Measurements from ENCODE around the gene EHBP1.

The EHBP1 gene

DNA sequence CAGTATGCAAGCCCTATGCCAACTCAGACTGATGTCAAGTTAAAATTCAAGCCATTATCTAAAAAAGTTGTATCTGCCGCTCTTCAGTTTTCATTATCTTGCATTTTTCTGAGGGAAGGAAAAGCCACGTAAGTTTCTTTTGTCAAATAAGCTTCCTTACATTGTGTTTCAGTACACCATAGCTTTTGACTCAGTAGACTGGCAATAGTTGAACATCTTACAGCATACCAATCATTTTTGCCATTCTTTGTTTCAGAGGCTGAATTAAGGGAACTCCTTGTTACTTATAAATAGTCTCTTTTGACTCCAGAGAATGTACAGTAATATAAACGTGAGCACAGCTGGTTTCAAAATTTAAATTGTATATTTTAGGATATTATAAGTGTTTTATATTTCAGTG, 120.6 kb downstream of the EHBP1 start:
- no peak for DNase-seq

DNA sequence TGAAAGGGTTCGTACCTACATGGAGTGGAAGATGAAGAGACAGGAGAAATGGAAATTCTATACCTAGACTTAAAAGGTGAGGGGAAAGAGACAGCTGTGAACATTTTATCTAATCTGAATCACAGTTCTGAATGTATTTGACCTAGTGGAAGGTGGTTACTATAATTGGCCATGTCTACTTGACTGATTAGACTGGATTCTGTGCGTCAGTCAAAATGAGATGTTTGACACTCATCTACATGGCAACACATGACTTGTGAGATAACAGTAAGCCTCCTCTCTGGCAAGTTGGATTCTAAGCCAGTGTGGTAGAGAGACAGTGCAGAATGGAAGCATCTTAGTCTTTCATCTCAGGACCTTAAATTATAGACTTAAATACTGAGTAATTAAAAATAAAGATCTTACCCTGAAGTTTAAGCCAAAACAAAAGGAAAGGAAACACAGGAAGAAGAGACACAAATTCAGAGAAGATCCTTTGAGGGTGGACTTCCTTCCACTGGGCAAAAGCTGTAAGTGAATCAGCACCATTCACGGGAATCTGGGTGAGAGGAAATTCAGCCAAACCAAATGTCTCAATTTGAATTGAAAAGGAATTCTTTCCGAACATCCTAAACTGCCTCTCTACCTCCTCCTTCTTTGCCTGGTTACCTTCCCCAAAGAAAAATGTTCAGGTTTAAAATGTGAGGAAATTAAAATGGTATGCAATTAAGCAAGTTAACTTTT, 121.6 kb downstream of the EHBP1 start:
- no peak for DNase-seq

DNA sequence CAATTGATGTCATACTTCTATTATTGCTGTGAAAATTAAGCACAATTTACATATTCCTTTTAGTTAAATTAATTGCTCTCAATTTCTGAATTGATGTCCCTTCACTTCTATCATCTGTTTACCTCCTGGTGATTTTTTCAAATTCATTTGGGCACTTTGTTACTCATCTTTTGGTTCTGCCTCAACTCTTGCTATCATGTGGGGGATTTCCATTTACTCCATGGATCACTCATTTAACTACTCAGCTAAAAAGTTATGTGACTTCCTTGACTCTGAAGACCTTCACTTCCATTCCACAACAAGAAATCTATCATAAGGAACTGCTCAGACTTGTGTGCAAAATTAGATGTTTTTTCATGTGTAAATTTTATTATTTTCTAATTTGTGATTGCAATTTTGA, 126.2 kb downstream of the EHBP1 start:
- no peak for DNase-seq

DNA sequence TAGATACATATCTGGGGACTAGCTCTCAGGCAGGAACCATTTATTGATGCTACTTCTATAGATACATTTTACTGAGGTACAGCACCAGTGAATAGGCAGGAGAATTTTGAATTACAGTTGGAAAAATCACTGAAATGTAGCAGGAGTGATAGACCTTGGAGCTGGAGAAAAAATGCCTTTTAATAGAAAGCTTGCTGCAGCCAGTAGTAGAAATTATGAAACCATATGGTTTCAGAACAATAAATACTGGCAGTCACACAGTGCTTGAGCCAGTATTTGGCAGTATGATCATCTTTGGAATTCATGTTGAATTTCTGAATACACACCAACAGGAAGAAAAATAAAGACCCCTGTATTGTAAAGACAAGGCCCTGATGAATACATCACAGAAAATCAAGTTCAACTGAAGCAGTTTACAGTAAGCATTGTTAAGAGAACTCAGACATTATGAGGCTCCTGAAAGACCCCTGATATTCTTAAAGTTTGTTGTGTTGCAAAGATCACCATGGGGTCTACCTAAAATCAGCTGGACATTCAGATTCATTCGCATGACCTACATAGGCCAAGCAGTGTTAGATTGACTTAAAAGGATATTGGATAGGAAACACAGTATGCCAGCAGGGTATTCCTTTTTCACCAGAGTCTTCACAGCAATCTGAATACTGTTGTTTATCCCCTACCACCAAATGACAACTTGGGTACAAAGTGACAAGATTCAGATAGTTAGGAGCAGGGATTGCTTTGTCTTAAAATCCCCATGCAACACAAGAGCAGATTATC, 139.0 kb downstream of the EHBP1 start:
- no peak for DNase-seq

DNA sequence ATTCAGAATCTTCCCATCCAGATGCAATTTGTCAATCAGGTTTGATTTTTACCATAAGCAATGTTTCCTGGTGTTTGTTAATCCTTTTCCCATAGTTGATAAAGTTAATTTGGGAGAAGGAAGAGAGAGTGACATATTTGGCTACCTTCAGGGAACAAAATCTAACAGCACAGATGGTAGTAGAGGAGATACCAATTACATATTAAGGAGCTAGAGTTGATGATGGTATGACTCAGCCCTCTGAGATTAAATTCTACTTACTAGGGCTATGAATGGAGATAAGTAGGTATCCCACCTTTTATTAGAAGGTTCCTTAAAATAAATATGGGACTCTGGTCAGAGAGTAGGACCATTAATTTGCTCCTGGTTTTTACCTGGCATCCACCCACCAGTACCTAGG, 139.7 kb downstream of the EHBP1 start:
- DNase-seq: no peak

DNA sequence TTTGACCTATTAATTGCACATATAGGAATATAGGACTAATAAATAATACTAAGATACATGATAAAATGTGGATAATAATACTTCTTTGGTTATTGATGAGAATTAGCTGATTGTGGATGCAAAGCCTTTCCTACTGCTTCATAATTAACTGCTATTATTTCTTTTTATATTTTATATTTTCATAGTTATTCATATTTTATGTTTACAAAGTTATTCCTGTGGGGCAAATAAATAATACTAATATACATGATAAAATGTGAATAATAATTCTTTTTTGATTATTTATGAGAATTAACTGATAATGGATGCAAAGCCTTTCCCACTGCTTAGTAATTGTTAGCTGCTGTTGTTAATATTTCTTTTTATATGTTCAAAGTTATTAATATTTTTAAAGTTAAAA, 146.7 kb downstream of the EHBP1 start:
- no peak for DNase-seq

DNA sequence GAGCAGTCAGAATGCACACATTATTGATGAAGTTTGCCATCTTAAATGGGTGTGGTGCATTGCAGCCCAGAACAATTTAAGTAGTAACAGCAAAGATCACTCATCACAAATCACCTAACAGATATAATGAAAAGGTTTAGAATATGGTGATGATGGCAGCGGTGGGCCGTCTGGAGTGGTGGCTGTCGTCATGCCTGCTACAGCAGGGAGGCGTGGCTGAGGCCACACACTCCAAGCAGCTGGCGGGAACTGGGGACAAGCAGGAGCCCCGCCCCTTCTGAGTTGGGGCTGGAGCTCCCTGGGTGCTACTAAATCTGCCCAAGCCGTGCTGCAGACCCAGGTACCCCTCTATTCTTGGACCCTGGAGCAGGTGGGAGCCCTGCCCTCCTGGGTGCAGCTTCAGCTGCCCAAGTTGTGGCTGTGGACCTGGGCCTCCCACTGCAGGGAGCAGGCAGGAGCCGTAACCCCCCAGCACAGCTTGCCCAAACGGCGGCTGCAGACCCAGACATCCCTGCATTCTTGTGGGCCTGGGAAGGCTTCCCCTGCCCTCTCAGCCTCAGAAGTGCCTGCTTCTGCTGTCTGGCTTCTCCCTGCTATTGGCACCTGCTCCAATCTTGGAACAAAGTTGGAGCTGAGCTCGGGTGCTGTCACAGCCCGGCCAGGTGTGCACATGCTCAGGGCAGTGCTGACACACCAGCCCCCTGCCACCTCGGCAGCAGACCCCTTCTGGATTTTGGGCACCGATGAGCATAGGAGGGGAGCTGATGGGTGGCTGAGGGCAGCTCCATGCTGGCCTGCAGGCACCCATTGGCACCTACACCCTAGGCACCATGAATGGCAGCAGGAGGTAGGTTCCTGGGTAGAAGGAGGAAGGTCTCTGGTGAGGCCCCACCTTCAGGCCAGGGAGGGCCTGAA, 149.3 kb downstream of the EHBP1 start:
- no peak for DNase-seq

DNA sequence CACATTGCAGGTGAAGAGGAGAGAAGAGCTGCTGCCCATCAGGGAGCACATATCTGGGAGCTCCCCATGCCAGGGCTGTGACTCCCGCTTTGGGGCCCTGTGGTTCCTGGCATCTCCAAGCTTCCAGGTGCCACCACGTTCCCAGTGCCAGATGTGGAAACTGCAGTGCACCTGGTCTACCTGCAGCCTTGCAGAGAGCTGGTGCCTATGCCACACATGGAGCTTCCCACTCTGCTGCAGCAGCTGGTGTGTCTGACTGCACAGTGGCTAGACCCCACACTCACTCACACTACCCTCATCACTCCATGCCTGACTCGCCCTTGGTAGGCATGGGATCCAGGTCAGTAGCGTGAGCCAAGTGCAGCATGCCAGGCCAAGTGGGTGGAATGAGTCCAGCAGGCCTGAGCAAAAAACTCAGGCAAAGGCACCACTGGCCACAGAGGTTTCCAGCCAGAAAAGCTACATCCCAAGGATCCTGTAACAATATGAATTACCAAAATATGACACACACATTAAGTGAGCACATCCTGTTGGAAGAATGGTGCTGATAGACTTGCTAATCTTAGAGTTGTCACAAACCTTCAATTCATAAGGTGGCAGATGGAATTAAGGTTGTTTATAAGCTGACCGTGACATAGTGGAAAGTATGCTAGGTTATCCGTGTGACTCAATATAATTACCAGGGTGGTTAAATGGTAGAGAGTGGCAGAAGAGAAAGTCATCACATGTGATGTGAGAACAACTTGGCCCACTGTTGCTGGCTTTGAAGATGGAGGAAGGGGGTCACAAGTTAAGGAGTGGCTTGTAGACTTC, 150.9 kb downstream of the EHBP1 start:
- DNase-seq: no peak

DNA sequence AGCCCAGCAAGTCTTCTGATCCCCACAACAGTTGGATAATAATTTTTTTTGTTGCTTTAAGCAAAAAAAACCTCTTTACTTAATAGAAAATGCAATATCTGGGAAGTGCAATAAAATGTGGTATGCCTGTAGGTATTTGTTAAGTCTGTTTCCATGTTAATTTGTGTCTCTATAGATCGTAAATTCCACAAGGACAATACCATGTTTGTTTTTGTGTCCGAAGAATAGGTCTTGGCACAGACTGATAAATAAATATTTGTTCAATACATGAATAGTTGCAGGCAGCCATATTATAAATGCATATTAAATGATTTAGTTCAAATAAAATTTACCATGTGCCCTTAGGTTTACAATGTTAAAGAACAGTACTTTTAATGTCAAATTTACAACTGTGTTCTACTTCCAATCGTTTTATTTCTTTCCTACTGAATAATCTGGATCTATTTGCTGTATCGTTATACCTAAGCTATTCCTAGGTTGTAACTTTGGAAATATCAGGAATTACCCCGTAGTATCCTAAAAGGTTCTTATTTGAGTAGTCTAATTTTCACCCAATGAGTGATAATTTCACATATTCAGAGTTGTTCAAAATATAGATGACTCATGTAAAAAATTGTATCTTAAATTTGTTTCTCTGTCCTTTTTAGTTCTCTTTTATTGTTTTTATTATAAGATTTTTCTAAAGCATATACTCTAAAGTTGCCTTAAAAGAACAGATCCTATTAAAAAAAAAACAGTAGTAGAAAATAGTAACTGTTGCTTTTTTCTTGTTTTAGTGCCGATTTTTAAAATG, 151.8 kb downstream of the EHBP1 start:
- no peak for DNase-seq

DNA sequence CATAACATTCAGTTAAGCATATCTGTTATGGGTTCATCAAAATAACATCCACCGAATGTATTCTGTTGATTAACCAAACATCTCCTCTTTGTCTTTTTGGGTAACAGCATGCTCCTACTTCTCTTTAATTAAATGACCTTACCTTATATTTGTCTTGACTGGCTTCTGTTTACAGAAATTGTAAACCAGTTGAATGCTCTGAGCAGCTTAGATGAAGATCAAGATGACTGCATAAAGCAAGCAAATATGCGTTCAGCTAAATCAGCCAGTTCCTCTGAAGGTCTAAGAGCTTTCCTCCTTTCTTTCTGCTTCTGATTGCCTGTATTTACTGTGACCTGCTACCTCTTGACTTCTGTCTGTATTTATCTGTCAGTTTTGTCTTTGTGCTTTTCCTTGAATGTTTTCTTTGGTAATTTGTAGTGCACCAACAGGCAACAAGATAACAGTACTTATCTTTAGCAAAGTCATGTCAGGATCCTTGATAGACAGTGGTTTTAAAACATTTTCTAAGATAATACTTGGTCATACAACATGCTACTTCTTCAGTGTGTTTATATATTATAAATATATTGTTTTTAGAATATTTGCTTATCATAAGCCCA, 152.8 kb downstream of the EHBP1 start:
- no peak for DNase-seq

DNA sequence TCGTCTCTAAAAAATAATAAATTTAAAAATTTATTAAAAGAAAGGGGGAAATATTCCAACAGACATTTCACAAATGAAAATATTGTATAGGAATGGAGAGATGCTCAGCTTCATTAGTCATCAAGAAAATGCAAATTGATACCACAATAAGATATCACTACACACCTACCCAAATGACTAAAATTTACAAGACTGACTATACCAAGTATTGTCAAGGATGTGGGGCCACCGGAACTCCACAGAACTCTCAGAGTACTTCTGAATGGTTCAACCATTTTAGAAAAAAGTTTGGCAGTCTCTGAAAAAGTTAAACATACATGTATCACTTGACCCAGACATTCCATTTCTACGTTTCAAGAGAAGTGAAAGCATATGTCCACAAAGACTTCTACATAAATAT, 163.4 kb downstream of the EHBP1 start:
- no peak for DNase-seq

DNA sequence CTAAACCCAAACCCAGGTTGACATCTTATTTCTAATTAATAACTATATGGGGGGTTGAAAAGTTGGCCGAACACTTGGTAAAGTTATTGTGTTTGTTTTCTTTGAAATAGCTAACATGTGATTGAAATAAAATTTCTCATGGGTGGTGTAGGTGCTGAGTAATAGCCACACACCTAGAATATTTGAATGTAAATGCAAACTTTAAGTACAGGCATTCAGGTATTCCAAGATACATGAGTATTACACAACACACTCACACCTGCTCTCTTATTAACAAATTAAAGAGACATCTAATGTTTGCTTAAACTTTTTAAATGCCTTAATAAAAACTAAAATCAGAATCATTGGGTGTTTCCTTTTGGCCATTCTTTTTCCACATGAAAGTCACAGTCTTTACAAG, 165.5 kb downstream of the EHBP1 start:
- DNase-seq: no peak

DNA sequence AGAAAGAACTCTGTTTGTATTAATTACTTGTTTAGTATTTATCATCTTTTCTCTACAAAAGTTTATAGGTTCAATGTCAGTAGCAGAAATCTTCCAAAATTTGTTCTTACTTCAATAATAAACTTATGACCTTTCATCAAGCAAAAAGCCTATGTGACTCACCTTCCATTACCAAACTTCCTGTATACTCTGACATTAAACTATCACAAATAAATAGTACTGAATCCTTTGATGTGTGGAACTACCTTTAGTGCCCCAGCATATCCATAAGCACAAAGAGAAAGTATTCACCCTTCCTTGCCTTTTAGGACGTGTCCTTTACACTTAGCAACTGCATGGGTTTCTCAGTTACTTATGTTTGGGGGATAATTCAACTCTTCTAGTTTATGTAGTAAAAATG, 166.0 kb downstream of the EHBP1 start:
- no peak for DNase-seq

DNA sequence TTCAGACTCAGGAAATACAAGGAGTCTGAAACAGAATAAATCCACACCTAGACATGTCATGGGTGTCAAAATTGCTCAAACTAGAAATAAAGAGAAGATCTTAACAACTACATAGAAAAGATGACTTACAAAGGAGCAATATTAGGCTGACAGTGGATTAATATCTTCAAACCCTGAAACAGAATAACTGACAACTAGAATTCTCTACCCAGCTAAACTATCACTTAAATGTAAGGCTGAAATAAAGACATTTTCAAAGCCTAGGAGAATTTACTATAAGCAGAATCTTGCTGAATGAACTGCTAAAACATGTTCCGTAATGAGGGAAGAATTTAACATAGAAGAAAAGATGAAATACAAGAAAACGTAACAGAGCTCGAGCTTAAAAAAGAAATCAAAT, 168.1 kb downstream of the EHBP1 start:
- DNase-seq: no peak

DNA sequence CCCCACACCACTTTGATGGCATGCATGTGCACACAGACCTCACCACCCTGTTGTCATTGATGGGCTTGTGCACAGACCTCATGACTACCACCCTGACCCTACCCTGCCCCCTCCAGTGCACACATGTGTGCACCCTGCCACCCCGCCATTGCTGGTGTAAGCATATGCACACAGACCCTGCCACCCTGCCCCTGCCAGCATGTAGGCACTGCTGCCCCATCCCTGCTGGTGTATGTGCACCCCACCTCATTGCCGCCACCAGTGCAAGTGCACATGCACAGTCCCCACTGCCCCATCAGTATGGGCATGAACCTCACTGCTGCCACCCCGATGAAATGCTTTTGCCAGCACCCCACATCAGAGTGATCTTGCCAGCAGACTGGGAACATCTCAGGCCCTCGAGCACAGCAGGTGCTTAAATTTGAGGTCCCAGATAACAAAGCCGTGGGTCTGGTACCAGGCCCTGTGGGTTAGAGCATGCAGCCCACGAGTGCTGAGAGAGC, 169.4 kb downstream of the EHBP1 start:
- DNase-seq: no peak

DNA sequence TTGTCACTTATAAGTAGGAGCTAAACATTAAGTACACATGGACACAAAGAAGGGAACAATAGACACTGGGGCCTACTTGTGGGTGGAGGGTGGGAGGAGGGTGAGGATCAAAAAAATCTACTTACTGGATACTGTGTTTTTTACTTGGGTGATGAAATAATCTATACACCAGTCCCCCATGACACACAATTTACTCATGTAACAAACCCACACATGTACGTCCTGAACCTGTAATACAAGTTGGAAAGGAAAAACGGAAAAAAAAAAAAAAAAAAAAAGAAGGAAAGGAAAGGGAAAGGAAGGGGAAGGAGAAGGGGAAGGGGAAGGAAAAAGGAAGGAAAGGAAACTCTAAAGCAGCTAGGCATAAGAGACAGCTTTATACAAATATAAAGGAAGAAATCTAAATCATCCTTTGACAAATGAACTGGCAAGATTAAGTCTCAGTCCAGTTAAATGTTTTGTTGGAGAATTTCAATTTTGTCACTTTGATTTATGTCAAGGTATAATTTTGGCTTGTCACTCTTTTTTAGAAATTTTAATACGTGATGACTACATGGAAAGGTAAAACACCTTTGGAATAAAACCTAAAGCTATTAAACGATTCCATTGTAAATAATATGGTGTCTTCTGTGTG, 175.8 kb downstream of the EHBP1 start:
- DNase-seq: no peak

DNA sequence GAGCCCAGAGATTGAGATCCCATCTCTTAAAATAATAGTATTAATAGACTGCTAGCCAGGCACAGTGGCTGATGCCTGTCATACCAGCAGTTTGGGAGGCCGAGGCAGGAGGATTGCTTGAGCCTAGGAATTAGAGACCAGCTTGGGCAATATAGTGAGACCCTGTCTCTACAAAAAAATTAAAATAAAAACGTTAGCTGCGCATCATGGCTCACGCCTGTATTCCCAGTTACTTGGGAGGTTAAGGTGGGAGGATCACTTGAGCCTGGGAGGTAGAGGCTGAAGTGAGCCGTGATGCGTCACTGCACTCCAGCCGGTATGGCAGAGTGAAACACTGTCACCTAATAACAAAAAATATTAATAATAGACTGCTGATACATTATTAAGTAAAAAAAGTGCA, 178.1 kb downstream of the EHBP1 start:
- DNase-seq: no peak

DNA sequence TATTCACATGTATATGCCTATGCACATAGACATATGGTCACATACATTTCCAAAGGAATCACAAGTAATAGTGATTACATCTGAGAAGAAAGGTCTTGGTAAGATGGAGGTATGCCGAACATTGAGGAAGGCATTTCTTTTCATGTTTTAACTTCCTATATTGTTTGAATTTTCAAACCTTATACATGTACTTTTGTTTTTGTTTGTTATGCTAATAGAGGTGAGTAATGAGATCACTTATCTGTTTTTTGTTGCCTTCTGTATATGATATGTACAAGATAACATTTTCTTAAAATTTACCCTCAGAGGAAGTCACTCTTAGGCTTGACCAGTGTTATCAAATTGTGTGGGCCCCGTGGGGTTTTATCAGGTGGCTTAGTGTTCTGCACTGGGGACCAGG, 178.6 kb downstream of the EHBP1 start:
- no peak for DNase-seq

DNA sequence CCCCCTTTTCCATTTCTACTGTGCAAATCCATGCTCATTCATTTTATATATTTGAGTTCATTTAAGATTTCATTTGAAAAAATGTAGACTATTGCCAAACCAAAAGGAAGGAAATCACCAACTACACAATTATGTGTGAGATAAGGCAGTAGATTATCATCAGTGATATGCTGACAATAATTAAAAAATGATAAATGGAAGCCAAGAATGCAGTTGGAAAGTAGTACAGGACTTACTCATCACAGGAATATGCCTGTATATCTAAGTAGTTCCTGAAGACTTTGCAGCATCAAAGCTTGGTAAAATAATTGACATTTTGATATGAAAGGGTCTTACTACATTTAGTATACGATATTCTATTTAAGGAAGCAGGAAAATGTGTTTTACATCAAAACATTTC, 179.0 kb downstream of the EHBP1 start:
- DNase-seq: no peak

DNA sequence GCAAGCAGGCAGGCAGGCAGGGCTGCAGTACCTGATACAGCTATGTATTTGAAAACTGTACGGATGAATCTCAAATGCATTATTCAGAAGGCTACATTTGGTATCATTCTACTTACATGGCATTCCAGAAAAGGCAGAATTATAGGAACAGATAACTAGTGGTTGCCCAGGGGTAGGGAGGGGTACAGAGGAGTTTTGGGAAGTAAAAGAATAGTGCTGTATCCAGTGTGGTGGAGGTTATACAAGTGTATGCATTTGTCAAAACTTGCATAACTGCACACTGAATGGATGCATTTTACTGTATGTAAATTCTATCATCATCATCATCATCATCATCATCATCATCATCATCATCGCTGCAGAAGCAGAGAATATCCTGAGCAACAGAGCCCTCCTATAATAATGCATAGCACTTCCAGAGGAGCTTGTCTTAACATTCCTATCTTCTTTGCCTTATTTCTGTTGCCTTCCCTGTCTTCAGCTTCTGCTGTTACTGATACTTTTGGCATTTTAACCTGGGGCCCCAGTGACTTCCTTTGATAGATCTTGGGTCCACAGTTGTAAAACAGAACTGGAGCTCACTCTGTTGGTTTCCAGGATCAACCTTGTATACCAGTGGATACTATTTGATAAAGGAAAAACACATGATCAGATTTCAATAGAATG, 189.6 kb downstream of the EHBP1 start:
- no peak for DNase-seq
